Transverse colon (tissue), 4 donors: Measurements from ENCODE around the gene DIP2B.

Experiments
- CTCF ChIP-seq, 5 experiments: fragments of 200-600 bp in 3 of 5; fragments of 450-650 bp in 2 of 5; sonication (generic) in 3 of 5; IDR thresholded peaks; 1 replicate in 2 of 5; 2 replicates in 3 of 5; pipeline ENCODE4 v1.5.1; 2016 to 2017; ENCODE audit warnings: antibody characterized with exemption in 5 of 5, inconsistent platforms in 3 of 5, mild to moderate bottlenecking in 2 of 5, moderate library complexity in 1 of 5
- EP300 ChIP-seq: sonication (generic); formaldehyde crosslinking; IDR thresholded peaks from one replicate; pipeline ENCODE4 v1.6.1; 2017; ENCODE audit warnings: antibody characterized with exemption, low read depth
- POLR2A ChIP-seq: fragments of 450-650 bp; IDR thresholded peaks from one replicate; pipeline ENCODE4 v1.6.1; 2016; ENCODE audit warnings: antibody characterized with exemption, mild to moderate bottlenecking, moderate library complexity
- POLR2AphosphoS5 ChIP-seq, 3 donors: sonication (generic); formaldehyde crosslinking; IDR thresholded peaks; one replicate each; pipeline ENCODE4 v1.6.1; 2016; ENCODE audit warnings: antibody characterized with exemption in 3 of 3

- TF ChIP-seq POLR2A (no peak), EP300 (no peak), CTCF (IDR thresholded peaks at IDR 0.05) (no peak), POLR2AphosphoS5 (IDR thresholded peaks at IDR 0.05) (no peak)
Measured at GRCh38 chr12:50537538-50537919, 32.7 kb downstream of the DIP2B start.
